Ovary (tissue), 3 donors: Measurements from ENCODE around the gene COPA.

Source experiments
- CTCF ChIP-seq, 3 donors: fragments of 450-650 bp in 2 of 3; fragments of 200-600 bp in 1 of 3; IDR thresholded peaks; one replicate each; pipeline versions ENCODE4 v1.5.1 to v1.8.0; 2016 to 2022; ENCODE audit warnings: antibody characterized with exemption in 3 of 3, mild to moderate bottlenecking in 1 of 3
- EP300 ChIP-seq: sonication (generic); formaldehyde crosslinking; IDR thresholded peaks from one replicate; pipeline ENCODE4 v1.6.1; 2017; ENCODE audit warnings: antibody characterized with exemption
- donor health status: DM: no; HTN: no; CAD: no.

- TF ChIP-seq CTCF (IDR thresholded peaks at IDR 0.05) (no peak), EP300 (no peak)
These were observed 8.6 kb upstream of the COPA start for GRCh38 chr1:160351629-160352028.
